Measurements from ENCODE around the gene PPIL1.
A peak's percentile ranks its signal among the peaks of the same experiment; 100 is the strongest.

DNA sequence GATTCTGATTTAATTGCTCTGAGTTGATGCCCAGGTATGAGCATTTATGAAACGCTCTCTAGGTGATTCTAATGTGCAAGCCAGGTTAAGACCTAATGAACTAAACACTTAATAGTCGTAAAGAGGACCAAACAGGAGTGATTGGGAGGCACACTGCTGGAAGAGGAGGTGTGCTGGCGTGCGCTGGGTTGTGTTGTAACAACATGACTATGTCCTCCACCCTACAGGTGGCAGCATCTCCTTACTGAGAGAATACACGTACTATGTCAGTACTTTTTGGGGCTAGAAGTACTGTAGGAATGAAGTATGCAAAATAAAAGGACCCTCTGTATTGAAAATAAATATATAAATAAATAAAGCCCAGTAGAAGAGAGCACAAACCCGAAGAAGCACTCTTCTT lies 23.0 kb upstream of the PPIL1 start:
- TF ChIP-seq, protein P1, sequence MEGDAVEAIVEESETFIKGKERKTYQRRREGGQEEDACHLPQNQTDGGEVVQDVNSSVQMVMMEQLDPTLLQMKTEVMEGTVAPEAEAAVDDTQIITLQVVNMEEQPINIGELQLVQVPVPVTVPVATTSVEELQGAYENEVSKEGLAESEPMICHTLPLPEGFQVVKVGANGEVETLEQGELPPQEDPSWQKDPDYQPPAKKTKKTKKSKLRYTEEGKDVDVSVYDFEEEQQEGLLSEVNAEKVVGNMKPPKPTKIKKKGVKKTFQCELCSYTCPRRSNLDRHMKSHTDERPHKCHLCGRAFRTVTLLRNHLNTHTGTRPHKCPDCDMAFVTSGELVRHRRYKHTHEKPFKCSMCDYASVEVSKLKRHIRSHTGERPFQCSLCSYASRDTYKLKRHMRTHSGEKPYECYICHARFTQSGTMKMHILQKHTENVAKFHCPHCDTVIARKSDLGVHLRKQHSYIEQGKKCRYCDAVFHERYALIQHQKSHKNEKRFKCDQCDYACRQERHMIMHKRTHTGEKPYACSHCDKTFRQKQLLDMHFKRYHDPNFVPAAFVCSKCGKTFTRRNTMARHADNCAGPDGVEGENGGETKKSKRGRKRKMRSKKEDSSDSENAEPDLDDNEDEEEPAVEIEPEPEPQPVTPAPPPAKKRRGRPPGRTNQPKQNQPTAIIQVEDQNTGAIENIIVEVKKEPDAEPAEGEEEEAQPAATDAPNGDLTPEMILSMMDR (conservative IDR thresholded peaks at IDR 0.05; ENCODE audit: low read depth, low read length), result 0 out of 2 replicates have a peak, but pooled peaks have one; percentile 15
- no peak for TF ChIP-seq EZH2 (IDR thresholded peaks at IDR 0.05; ENCODE audit: borderline replicate concordance, low read depth, low read length, poor library complexity, severe bottlenecking)
